Measurements from ENCODE around the gene UBAC2.
"Not testable (repeated sequence)": the region's sequence is repeated elsewhere in the genome, so short reads cannot be mapped to it uniquely, and the experiment has no call there.

Gene UBAC2

DNA sequence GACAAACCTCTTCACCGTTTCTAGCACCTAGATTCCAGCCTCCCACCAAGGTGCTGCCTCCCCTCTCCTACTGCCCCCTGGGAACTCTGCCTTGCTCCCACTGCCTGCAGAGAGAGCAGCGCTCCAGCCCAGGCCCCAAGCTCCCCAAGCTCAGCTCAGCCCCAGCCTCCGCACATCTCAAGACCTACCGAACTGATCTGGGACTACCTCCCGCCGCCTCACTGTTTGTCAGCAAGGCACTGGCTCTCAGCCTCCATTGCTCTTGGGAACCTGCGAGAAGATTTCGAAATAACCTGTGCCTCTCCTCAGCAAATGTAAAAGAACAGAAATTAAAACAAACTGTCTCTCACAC is 198.9 kb downstream of the UBAC2 start:
- no peak for DNase-seq

DNA sequence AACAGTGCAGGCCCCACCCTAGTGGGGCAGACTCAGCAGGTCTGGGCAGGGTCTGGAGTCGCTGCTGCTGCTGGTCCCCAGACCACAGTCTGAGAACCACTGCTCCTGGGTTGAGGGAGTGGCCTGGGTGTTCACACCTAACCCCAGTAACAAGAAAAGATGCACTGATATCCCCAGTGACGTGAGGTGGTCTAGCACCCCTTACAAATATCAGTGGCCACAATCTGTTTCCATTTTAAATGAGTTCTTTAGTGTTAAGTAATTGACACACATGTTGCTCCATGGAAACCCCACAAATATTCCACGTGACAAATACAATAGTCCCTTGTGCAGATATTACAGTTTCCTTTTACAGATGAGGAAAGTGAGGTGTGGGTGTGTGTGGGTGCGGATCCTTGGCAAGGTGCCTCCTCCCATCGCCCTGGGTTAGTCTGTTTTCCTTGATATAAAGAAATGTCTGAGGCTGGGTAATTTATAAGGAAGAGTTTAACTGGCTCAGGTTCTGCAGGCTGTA is 202.9 kb downstream of the UBAC2 start:
- DNase-seq, result peak; percentile 41 to 48

DNA sequence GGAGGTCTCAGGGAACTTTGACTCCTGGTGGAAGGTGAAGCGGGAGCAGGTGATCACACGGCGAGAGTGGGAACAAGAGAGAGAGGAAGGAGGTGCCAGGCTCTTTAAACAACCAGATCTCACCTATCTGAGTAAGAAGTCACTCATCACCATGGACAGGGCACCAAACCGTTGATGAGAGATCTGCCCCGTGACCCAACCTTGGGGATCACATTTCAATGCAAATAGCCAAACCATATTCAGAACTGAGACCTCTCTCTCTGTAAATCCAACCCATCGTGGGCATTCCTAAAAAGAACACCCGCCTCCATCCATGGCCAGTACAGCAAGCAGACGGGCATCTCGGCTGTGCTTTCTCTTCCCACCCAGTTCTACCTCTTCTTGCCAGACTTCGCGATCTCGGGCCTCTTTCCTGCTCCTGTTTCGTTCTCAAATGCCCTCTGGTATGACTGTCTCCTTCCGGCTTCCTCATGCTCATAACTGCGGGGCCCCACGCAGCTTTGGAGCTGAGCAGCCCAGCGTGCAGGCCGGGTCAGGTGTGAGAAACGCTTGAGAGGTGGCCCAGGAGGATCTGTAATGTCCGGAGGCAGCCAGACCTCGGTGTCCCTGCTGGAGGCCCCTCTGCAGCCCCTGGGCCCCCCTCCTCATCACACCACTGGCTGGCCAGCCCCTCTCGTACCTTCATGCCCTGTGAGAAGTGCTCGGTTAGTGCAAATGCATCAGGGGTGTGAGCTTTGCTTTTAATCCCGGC is 203.5 kb downstream of the UBAC2 start:
- DNase-seq, result no peak

DNA sequence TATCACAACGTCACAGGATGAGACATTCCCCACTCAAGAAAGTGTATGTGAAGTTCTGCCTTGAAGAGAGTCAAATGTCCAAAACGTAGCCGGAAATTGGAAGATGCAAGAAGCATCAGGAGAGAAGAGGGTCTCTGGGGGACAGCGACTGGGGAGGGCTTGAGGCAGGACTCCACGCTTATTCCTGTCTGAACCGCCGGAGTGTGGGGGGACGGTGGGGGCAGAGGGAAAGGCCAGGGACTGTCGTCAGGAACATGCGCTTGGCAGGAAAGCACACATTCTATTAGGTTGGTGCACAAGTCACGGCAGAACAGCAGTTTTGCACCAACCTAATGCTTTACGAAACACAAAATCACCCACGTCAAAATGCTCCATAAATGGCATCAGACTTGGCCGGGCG is 205.3 kb downstream of the UBAC2 start:
- no peak for DNase-seq

DNA sequence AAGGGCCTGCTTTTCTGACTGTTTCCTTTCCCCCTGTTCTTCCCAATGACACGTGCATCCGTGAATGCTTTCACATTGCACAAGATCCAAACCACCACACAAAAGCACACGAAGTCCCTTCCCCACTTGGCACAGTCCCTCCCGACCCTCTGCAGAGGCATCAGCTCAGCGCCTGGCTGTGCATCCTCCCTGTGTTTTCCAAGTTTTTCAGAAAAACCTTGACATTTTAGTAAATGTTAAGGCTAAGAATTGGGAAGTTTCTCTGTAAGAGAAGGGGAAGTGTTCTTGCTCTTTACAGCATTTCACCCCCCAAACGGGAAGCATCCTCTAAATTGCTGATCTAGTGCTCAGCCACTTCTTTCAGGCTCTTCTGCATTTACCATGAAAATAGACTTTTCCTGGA is 206.1 kb downstream of the UBAC2 start:
- DNase-seq, result no peak

DNA sequence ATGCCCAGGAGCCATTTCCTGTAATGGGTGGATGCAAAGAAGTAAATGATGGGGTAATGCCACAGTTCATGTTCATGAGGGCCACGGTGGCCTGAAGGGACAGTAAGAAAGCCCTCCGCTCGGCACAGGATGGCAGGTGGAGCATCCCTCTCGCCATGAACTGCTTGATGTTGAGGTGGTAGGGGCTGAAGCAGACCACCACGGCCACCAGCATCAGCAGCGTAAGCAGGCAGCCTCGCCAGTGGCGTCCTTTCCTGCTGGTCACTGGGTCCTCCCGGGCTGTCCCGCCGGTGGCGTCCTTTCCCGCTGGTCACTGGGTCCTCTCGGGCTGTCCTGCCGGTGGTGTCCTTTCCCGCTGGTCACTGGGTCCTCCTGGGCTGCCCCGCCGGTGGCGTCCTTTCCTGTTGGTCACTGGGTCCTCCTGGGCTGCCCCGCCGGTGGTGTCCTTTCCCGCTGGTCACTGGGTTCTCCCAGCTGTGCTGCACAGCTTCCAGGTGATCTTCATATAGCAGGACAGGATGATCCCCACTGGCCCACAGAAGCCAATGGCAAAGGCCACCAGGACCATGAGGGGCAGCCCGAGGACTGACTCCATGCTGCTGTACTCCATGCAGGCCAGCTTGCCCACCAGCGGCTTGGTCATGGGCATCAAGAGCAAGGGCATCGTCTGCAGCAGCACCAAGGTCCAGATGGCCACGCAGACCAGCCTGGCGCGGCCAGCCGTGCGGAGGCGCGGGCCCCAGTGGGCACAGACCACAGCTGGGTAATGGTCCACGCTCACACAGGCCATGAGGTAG is 207.4 kb downstream of the UBAC2 start:
- no peak for DNase-seq

DNA sequence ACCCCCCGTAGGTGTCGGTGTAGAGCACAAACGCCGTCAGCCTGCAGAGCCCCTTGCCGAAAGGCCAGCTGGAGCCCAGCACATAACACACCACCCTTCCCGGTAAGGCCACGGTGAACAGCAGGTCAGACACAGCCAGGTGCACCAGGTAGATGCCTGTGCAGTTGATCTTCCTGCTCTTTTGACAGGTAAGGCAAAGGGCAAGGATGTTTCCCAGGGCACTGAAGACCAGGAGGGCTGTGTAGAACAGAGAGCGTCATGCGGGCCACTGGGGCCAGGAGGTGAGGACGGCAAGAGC is 208.0 kb downstream of the UBAC2 start:
- DNase-seq, result no peak

DNA sequence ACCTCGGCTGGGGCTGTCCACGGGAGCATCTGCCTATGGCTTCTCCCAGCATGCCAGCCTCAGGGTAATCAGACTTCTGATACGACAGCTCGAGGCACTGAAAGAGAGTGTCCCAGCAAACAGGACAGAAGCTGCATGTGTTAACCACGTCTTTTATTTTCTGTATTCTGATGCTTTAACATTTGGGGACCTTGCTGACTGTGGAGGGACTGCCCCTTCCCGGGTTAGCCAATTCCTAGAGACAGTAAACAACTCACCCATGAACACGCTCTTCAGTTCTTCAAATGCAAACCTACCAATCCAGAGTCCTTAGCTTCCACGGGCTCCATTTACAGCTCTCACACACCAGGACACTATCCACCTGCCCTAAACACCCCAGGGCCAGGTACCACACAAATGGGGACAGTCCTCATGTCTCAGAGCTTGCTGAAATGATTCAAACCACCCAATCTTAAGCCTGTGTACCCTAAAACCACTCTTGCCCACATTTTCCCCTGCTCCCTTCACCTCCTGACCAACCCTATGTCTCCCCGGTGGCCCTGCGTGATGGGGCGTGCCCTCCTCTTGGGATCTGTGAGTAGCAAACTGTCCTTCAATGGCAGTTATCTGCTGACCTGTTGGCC is 208.9 kb downstream of the UBAC2 start:
- not testable (repeated sequence) for DNase-seq

DNA sequence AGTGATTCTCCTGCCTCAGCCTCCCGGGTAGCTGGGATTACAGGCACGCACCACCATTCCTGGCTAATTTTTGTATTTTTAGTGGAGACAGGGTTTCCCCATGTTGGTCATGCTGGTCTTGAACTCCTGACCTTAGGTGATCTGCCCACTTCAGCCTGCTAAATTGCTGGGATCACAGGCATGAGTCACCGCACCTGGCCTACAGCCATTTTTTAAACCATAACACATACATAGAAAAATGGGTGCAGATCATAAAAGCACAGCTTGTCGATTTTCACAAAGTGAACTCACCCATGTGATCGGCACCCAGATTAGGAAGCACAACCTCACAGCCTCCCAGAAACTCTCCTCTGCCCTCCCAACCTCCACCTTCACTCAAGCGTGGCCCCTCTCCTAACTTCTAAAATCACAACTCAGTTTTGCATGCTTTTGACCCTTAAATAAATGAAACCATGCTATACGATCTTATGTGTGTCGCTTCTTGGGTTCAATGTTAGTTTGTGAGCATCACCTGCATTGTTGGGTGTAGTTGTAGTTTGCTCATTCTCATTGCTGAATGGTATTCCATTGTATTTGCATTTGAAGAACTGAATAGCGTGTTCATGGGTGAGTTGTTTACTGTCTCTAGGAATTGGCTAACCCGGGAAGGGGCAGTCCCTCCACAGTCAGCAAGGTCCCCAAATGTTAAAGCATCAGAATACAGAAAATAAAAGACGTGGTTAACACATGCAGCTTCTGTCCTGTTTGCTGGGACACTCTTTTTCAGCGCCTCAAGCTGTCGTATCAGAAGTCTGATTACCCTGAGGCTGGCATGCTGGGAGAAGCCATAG is 210.2 kb downstream of the UBAC2 start:
- DNase-seq, result not testable (repeated sequence)

DNA sequence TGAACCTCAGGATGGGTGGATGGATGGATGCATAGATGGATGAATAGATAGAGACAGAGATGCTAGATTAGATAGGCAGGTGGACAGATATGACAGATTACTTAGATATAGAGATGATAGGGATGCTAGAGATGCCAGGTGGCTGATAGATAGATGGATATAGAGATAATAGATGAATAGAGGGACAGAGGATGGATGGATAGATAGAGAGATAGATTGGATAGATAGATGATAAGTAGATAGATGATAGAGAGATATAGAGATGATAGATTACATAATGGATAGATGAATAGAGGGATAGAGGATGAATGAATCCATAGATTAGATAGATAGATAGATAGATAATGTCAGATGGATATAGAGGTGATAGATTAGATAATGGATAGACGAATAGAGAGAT is 212.2 kb downstream of the UBAC2 start:
- DNase-seq, result no peak

DNA sequence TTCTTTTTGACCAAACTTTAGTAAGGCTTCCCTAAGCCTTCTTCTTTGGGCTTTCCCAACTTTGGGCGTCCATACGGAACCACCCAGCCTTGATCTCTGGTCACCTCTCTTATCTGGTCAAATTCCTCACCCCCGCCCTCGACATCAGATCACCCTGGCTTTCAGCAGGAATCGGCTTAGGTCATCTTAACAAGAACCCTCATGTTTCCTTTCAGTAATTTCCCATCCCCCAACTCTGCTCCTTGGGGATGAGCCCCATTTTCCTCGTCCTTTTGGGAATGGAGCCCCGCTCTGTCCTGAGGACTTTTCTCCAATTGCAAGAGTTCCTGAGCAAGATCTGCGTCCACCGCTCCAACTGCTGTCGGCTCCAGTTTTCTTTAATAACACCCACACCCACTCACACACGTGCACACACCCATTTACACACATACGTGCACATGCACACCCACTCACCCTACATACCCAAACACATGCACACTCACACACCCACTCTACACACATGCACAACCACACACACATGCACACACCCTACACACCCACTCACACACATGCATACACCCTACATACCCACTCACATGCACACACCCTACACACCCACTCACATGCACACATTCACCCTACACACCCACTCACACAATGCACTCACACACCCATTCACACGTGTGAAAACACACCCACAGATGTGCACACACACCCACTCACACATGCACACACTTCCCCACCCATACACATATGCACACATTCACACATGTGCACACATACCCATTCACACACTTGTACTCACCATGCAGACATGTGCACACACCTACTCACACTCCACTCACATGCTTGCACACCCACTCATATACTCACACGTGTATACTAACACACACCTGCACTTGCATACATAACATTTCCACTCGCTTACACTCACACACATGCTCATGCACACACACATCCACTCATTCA is 213.7 kb downstream of the UBAC2 start:
- no peak for DNase-seq

DNA sequence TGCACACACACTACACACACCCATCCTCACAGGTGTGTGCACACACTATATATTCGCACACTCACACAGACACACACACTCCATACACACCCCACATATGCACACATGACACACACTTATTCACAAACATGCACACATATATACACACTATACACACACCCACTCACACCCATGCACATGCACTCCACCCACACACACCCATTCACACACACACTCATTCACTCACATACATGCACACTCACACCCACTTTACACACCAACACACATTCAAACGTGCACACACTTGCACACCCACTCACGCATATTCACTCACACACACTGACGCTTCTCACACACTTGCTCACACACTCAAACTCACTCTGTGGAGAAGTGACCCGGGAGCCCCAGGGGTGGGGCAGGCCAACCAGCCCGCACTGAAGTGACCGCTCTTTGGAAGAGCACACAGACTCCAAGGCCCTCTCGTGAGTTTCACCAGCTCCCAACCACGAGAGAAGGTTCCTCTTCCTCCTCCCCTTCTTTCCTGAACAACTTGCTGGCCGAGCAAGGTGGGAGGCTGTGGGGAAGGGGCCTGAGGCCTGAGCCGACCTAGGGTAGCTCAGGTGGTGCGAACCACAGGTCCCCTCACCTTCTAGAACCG is 214.5 kb downstream of the UBAC2 start:
- DNase-seq, result no peak

DNA sequence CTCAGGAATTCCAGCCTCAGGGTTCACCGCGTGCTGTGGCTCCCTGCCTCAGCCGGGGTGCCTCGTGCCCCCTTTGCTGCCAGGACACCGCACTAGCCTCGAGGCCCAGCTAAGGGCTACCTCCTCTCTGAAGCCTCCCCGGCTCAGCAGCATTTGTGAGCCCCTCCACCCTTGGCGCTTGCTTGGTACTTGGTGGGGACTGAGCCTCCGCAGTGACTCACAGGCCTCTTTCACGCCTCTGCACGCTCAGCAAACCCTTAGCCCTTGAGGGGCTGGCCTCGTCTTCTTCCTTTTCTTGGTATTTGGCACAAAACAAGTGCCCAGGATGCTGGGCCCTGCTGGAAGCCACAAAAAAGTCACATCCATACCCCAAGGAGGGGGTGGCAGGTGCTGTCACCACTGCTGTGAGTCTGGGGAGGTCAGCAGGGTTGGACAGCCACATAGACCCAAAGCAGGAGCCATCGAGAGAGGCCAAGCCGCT is 215.2 kb downstream of the UBAC2 start:
- no peak for DNase-seq

DNA sequence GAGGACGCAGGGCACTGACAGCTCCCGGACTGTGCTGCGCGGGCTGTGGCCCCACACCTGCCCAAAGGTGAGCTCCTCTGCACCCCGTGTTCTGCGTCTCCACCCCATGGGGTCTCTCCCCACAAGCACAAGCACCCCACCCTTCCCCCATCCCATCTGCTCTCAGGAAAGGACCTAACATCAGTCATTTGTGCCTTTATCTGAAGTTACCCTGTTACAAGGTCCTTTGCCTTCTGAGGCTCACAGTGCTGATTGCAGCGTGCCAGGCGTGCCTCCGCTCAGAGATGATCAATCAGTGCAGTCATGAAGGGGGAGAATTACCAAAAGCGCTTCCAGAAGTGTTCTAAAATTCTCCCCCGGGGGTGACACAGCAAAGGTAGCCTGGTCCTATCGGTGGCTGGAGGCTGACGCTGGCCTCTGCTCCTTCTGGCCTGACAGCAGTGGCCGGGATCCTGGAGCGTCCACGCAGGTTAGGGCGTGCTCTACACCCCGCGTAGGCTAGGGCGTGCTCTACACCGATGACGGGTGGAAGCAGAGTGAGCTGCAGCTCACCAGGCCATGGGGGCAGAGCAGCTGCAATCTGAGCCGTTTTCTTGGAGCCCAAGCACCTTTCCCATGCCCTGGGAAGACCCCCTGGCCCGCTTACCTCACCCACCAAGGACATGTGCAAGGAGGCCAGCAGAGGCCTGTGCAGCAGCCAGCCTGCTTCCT is 215.9 kb downstream of the UBAC2 start:
- DNase-seq, result no peak

DNA sequence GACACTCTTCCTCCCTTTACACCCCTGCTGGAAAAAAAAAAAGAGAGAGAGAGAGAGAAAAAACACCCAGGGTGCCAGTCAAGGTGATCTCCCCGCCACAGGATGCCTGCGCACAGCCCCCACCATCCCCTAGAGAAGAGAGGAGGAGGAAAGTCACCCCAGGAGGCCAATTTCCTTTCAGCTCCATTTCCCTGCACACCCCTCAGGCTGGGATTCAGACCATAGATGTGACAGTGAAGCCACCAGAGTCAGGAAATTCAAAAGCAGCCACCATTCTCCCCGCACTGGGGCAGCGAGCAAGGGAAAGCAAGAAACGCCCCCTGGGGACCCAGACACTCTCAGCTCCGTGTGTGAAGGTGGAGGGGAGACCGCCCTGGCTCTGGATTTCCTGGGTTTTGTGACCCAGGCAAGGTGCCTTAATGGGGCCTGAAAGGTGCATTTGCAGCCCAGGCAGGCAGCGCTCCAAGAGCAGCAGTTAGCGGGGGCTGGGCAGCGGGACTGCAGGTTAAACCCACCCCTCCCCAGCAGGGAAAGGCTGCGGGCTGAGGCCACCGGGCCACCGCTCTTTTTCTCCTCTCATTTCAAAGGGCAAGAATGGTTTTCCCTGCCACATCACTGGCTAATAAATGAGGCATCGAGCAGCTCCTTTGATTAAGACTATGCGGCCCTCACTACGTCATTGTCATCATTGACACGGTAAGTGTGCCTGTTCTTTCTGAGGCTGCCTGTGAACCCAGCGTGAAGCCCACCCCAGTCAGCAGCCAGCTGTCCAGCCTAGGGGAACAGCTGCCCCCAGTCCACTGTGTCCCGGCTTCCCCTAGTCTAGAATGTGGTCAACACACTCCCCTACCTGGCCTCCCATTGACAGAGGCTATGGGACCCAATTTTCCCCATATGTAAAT is 216.8 kb downstream of the UBAC2 start:
- no peak for DNase-seq

DNA sequence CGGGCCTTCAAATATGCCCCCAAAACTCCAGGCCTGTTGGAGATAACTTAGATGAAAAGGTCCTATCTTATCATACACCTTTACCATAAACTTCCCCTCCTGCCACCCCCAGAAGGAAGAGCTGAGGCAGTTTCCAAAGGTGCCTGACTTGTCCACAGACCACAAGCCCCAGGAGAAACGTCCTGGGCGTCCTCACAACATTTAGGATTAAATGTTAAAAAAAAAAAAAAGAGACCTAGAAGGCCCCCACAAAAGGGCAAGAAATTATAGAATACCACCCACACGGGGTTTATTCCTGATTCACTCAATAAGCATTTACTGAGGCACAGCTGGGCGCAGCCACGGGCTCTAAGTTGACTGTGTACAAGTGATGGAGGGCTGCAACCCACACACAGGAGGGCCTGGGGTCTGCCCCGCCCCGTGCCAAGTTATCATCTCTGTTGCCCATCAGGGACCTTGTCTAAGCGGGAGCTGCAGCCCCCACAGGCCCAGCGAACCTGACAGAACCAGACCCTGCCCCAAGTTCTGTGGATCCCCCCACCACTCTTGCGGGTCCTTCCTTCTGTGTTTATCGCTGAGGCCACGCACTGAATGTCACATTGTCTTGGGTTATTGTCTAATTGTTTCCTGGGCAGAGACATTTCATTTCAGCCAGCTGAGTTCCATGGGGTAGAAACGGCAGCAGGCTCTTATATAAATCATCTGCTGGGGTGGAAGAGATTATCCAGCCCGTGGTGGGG is 217.6 kb downstream of the UBAC2 start:
- no peak for DNase-seq

DNA sequence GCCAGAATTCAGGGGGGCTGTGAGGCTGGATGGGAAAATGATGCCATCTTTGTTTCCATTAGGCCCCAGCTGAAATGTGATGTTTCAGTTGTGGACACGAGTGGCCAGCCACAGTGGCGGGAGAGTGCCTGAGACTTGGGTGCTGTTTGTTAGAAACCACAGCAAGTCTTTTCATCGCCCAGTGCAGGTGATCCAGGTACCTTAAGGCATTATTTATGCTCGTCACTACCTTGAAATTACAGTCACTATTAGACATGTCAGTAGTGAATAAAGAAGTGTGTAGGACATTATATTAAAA is 218.1 kb downstream of the UBAC2 start:
- DNase-seq, result no peak

DNA sequence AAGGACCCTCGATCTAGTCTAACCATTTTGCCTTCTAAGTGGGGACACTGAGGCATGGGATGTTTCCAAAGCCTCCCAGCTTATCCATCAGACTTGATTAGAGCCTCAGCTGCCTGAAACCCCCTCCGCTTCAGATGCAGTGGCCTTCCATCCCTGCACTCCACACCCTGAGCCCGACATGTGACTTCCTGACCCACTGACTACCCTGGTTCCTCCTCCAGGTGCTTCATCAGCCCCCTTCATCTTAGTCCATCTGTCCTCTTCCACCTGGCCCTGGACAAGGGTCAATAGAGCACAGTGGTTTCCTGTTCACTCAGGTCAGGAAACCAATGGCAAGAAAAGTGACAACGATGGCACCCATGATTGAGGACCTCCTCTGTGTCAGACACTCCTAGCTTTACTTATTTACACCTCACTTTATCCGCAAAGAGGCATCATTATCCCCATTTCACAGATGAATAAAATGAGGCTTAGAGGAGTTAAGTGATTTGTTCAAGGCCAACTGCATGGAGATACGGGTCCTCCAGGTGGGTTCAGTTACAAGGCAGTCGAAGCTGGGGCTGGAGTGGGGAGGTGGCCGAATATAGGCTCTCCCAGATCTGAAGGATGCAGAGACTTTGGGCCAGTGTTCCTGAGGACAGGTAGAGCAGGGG is 219.1 kb downstream of the UBAC2 start:
- DNase-seq, result no peak
